Measurements from ENCODE around the gene NEDD9.
A peak's percentile ranks its signal among the peaks of the same experiment; 100 is the strongest.

The NEDD9 gene

GRCh38 chr6:11174242-11174611 lies 58.2 kb downstream of the NEDD9 start:
- no peak for DNase-seq (ENCODE audit: low read depth)

GRCh38 chr6:11172501-11173327 lies 59.8 kb downstream of the NEDD9 start:
- DNase-seq (ENCODE audit: low read depth), result peak; percentile 76

- no peak for DNase-seq (ENCODE audit: low read depth)
Measured at GRCh38 chr6:11171952-11172351, 60.5 kb downstream of the NEDD9 start.

- no peak for DNase-seq (ENCODE audit: low read depth)
Measured at GRCh38 chr6:11168091-11168635, 64.3 kb downstream of the NEDD9 start.

- no peak for DNase-seq (ENCODE audit: low read depth)
Measured at GRCh38 chr6:11166948-11167347, 65.5 kb downstream of the NEDD9 start.

GRCh38 chr6:11164717-11165646 lies 67.5 kb downstream of the NEDD9 start:
- no peak for DNase-seq (ENCODE audit: low read depth)

- DNase-seq (ENCODE audit: low read depth), result no peak
Measured at GRCh38 chr6:11163932-11164331, 68.5 kb downstream of the NEDD9 start.

GRCh38 chr6:11162262-11162661 lies 70.2 kb downstream of the NEDD9 start:
- DNase-seq (ENCODE audit: low read depth), result no peak

- no peak for DNase-seq (ENCODE audit: low read depth)
Measured at GRCh38 chr6:11161031-11161956, 71.2 kb downstream of the NEDD9 start.

- DNase-seq (ENCODE audit: low read depth), result no peak
Measured at GRCh38 chr6:11160199-11160598, 72.3 kb downstream of the NEDD9 start.

GRCh38 chr6:11155589-11155988 lies 76.9 kb downstream of the NEDD9 start:
- no peak for DNase-seq (ENCODE audit: low read depth)

GRCh38 chr6:11153447-11153846 lies 79.0 kb downstream of the NEDD9 start:
- DNase-seq (ENCODE audit: low read depth), result no peak

- no peak for DNase-seq (ENCODE audit: low read depth)
Measured at GRCh38 chr6:11152581-11152980, 79.9 kb downstream of the NEDD9 start.

GRCh38 chr6:11151488-11151887 lies 81.0 kb downstream of the NEDD9 start:
- no peak for DNase-seq (ENCODE audit: low read depth)

- DNase-seq (ENCODE audit: low read depth), result no peak
Measured at GRCh38 chr6:11149551-11149950, 82.9 kb downstream of the NEDD9 start.

GRCh38 chr6:11146117-11146826 lies 86.2 kb downstream of the NEDD9 start:
- DNase-seq (ENCODE audit: low read depth), result no peak

- DNase-seq (ENCODE audit: low read depth), result peak; percentile 61
Measured at GRCh38 chr6:11144393-11144851, 88.0 kb downstream of the NEDD9 start.

GRCh38 chr6:11143394-11144371 lies 88.8 kb downstream of the NEDD9 start:
- DNase-seq (ENCODE audit: low read depth), result no peak

- no peak for DNase-seq (ENCODE audit: low read depth)
Measured at GRCh38 chr6:11142296-11143027, 90.0 kb downstream of the NEDD9 start.

All from activated gamma-delta T cell treated with anti-CD3 and anti-CD28 coated beads, Interleukin-2, amount 50 U/mL, for 16 hours (primary cell).